ENCODE measurements around the gene TTYH3.

Gene TTYH3

GRCh38 chr7:2649991-2650390 lies 18.2 kb downstream of the TTYH3 start:
- no peak for DNase-seq

GRCh38 chr7:2650451-2650850 lies 18.7 kb downstream of the TTYH3 start:
- DNase-seq, result no peak

DNA sequence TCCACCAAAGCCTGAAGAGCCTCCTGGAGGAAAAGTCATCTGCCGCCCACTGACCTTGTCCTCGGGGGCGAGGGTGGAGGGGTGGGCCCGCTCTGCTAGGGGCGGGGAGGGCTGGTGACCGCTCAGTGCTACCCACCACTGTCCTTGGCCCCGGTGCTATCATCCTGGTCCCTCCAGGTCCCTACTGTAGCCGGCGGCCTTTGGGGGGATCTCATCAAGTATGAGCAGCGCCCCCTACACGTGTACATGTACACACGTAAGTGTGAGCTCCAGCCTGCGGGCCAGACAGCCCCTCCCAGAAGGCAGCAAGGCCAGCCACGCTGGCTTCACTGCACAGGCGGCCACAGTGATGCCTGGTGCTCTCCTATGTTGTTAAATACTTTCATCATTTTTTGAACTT lies 19.6 kb downstream of the TTYH3 start:
- no peak for DNase-seq

- DNase-seq, result no peak
These were observed 20.3 kb downstream of the TTYH3 start for GRCh38 chr7:2651847-2652735.

DNA sequence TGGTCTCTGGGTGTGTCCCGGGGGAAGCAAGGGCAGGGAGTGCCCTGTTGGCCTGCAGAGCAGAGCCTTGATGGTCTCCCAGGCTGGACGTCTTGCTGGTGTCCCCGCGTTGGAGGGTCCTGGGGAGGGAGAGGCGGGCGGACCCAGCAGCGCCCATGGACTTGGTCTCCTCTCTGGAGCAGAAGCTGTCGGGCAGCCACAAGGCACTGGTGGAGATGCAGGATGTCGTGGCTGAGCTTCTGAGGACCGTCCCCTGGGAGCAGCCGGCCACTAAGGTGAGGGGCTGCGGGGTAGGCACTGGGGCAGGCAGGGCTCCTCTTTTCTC lies 20.9 kb downstream of the TTYH3 start:
- no peak for DNase-seq

DNA sequence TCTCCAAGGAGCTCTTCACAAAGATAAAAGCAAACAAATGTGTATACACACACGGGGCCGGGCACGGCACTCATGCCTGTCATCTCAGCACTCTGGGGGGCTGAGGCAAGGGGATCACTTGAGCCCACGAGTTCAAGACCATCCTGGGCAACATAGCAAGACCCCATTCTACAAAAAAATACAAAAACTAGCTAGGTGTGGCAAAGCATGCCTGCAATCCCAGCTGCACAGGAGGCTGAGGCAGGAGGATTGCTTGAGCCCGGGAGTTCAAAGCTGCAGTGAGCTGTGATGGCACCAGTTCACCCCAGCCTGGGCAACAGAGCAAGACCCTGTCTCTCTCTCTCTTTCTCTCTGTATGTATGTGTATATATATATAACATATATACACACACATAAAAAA lies 22.3 kb downstream of the TTYH3 start:
- no peak for DNase-seq

- no peak for DNase-seq
These were observed 24.3 kb downstream of the TTYH3 start for GRCh38 chr7:2655870-2656614.

GRCh38 chr7:2657208-2657607 lies 25.4 kb downstream of the TTYH3 start:
- DNase-seq, result no peak

DNA sequence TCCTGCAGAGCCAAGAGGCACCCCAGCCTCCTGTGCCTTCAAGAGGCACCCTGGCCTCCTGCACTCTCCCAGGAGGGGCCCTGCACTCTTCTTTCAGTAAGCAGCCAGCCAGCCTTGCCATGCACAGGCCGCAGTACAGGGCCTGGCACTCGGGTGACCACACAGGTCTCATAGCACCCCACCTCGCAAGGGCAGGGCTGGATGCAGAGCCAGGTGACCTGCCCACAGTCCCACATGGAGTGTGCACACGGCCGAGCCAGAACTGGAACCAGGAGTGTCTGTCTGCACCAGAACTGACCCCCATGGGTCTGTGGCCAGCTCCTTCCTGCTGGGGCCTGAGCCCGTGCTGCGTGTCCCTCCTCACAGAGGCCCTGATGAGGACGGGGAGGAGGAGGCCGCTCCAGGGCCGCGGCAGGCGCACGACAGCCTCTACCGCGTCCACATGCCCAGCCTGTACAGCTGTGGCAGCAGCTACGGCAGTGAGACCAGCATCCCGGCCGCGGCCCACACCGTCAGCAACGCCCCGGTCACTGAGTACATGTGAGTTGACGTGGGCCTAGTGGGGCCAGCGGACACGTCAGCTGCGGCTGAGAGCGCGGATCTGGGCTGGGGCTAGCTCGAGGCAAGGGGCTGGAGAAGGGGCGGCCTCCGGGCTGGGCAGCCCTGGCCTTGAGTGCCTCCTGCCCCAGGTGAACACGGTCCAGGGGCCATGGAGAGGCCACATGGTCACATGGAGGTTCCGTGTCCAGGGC lies 26.3 kb downstream of the TTYH3 start:
- no peak for DNase-seq

DNA sequence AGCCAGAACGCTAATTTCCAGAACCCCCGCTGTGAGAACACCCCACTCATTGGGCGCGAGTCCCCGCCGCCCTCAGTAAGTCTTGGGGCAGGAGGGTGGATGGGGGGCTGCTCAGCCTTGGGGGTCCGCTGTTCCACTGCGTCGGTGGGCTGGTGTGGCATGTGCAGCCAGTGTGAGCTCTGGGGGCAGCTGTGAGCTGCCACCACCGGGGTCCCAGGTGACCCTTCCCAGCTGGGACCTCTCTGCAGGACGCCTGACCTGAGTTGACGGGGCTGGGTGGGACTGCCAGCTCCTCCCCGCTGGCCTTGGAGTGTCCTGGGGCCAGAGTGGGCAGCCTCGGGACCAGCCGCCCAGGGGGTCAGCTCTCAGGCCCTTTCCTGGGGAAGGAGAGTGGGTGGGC lies 27.2 kb downstream of the TTYH3 start:
- no peak for DNase-seq

- DNase-seq, result no peak
These were observed 28.0 kb downstream of the TTYH3 start for GRCh38 chr7:2659556-2660358.

GRCh38 chr7:2660359-2661095 lies 28.7 kb downstream of the TTYH3 start:
- no peak for DNase-seq

DNA sequence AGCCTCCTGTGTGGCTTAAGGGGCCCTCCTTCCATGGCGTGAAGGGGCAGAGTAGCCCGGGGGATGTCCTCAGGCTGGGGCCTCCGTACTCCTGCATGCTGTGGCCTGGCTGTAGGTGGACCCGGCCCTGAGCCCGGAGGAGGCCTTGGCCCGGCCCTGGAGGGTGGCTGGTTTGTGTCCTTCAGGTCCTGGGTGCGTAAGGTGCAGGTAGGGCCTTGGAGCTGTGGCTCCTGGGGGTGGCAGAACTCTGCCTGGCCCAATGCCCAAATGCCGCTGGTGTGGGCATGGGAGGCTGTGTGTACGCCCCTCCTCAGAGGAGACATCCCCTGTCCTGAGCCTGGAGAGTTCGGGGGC lies 29.3 kb downstream of the TTYH3 start:
- DNase-seq, result no peak

- no peak for DNase-seq
These were observed 30.0 kb downstream of the TTYH3 start for GRCh38 chr7:2661602-2662272.

- DNase-seq, result no peak
These were observed 30.7 kb downstream of the TTYH3 start for GRCh38 chr7:2662273-2663120.

DNA sequence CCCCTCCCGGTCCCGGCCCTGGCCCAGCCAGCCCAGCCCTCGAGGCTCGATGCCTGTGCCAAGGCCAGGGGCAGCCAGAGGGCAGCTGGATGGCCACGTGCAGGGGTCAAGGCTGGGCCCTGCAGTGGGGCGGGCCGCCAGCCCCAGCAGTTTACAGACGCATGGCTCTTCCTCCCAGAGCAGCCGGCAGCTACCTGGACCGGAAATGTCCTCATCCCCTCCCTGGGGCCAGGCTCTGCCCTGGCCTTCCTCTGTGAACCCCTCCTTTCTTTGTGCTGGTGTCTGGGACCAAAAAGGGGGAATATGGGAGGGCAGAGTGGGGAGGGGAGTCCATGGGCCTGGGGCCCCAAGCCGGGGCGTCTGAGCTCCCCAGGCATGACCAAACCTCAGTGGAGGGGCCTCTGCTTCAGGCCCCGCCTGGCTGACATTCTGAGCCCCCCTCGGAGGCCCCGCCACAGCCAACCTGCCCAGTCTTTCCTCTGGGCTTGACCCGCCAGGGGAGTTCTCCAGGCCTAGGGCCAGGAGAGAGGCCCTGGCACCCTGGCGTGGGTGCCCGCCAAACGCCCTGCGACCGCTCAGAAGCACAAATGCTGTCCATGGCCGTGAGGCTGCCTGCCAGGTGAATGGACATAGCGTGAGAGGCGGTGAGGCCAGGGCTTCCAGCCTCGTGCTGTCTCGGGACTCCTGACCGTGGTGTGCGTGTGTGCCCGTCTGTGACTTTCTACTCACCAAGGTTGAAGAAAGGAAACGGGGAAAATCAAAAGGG lies 31.5 kb downstream of the TTYH3 start:
- no peak for DNase-seq

GRCh38 chr7:2663960-2664359 lies 32.2 kb downstream of the TTYH3 start:
- no peak for DNase-seq

- no peak for DNase-seq
These were observed 33.6 kb downstream of the TTYH3 start for GRCh38 chr7:2665359-2665791.

- DNase-seq, result no peak
These were observed 34.4 kb downstream of the TTYH3 start for GRCh38 chr7:2666155-2666554.

Data from fibroblast of upper back skin (primary cell).